ENCODE data around the gene AHDC1. TPM values are rescaled to one million over a fixed set of nuclear protein-coding genes. Genes with fewer than 3 reads are reported as not detected.

The AHDC1 gene
- total and polyA plus RNA-seq, 2 donors (not counting 1 experiment from before 2014, with no cell fraction given): 4.2 to 6.9 TPM

DNA sequence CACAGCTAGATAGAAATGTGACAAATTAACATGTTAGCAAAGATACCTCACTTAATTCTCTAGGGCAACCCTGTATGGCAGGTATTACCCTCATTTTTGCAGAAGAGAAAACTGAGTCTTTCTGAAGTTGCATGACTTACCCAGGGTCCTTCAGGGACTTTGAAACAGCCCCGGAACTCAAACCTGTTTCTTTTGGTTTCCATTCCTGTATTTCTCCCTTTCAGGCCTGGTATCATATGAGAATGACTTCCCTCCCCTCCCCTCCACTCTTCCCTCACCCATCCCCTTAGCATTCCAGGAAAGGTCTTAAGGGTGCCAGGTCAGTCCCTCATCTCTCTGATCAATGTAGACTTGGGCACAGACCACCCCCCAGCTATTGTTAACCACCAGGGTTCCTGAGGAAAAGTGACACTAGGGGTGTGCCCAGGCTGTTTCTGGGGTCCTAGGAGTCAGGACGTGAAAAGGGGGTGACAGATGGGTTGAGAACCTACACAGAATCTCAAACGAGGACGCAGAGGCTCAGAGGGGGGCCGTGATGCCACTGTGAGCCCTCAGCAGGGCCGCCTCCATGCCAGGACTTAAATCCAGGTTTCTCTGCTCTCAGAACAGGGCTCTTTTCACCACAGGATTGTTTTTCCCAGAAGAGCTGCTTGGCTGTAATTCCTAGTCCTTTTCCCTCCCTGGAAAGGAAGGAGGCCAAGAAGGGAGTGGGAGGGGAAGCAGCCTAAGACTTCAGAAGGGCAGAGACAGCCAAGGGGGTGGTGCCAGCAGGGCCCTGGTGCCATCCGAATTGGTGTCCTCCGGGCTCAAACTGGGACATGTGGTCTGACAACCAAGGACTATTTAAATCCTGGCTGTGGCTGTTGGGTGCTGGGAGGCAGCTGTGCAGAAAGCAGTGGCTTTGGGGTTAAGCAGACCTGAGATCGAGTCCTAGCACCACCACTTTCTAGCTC lies 111.9 kb downstream of the AHDC1 start:
- no peaks in the 10 kb centered on the region for H3K9me3 ChIP-seq (ENCODE audit: control insufficient read depth, insufficient read depth, low read depth, low read length)
- no peak overlapping the region for H3K4me3 ChIP-seq (replicated peaks in 1 of 4; ENCODE audit: control extremely low read depth in 1 of 4, insufficient read depth in 1 of 4, low read depth in 3 of 4, low read length in 4 of 4)
- no peaks in the 10 kb centered on the region for H3K27me3 ChIP-seq (ENCODE audit: control insufficient read depth, insufficient read depth, low read length)
- TF ChIP-seq, protein P1, sequence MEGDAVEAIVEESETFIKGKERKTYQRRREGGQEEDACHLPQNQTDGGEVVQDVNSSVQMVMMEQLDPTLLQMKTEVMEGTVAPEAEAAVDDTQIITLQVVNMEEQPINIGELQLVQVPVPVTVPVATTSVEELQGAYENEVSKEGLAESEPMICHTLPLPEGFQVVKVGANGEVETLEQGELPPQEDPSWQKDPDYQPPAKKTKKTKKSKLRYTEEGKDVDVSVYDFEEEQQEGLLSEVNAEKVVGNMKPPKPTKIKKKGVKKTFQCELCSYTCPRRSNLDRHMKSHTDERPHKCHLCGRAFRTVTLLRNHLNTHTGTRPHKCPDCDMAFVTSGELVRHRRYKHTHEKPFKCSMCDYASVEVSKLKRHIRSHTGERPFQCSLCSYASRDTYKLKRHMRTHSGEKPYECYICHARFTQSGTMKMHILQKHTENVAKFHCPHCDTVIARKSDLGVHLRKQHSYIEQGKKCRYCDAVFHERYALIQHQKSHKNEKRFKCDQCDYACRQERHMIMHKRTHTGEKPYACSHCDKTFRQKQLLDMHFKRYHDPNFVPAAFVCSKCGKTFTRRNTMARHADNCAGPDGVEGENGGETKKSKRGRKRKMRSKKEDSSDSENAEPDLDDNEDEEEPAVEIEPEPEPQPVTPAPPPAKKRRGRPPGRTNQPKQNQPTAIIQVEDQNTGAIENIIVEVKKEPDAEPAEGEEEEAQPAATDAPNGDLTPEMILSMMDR (conservative IDR thresholded peaks at IDR 0.05 in 1 of 2, IDR thresholded peaks at IDR 0.05 in 1 of 2; ENCODE audit: low read depth in 1 of 2, low read length in 2 of 2): no peak
- no peak for TF ChIP-seq EZH2 (IDR thresholded peaks at IDR 0.05; ENCODE audit: low read length, missing control alignments)
- H2AFZ ChIP-seq (ENCODE audit: low read length): peak overlapping the region; percentile 76
- peak; percentile 19 to 40 for DNase-seq (ENCODE audit: low read depth in 2 of 2)
- H3K4me1 ChIP-seq (ENCODE audit: control insufficient read depth, extremely low read depth, insufficient read depth, low read length): peaks cover 4% of the 10 kb centered on the region
- H3K27ac ChIP-seq (ENCODE audit: insufficient read depth, low read length): no peak overlapping the region
- no peaks in the 10 kb centered on the region for H4K20me1 ChIP-seq (ENCODE audit: control insufficient read depth, extremely low read depth, insufficient read depth, low read length)
- H3K79me2 ChIP-seq (ENCODE audit: control insufficient read depth, insufficient read depth, low read length): peaks cover 24% of the 10 kb centered on the region
- H3K9ac ChIP-seq (ENCODE audit: insufficient read depth, low read length): no peak overlapping the region
- H3K36me3 ChIP-seq (ENCODE audit: control insufficient read depth, insufficient read depth, low read length): no peaks in the 10 kb centered on the region
- no peak overlapping the region for H3K4me2 ChIP-seq (ENCODE audit: extremely low read depth, insufficient read depth, low read length)

- peak within 1 kb of the TSS; percentile 97 for H3K4me2 ChIP-seq (ENCODE audit: extremely low read depth, insufficient read depth, low read length)
- peaks cover 6% of the 10 kb centered on the region for H3K4me1 ChIP-seq (ENCODE audit: control insufficient read depth, extremely low read depth, insufficient read depth, low read length)
- peaks cover 39% of the 10 kb centered on the region for H3K79me2 ChIP-seq (ENCODE audit: control insufficient read depth, insufficient read depth, low read length)
- peak within 1 kb of the TSS; percentile 99 for H3K27ac ChIP-seq (ENCODE audit: insufficient read depth, low read length)
- TF ChIP-seq, protein P1 (conservative IDR thresholded peaks at IDR 0.05 in 1 of 2, IDR thresholded peaks at IDR 0.05 in 1 of 2; ENCODE audit: low read depth in 1 of 2, low read length in 2 of 2): no peak
- TF ChIP-seq EZH2 (IDR thresholded peaks at IDR 0.05; ENCODE audit: low read length, missing control alignments): no peak
- H3K9ac ChIP-seq (ENCODE audit: insufficient read depth, low read length): peak within 1 kb of the TSS; percentile 95
- H4K20me1 ChIP-seq (ENCODE audit: control insufficient read depth, extremely low read depth, insufficient read depth, low read length): peaks cover 2% of the 10 kb centered on the region
- no peaks in the 10 kb centered on the region for H3K9me3 ChIP-seq (ENCODE audit: control insufficient read depth, insufficient read depth, low read depth, low read length)
- peak within 1 kb of the TSS; percentile 88 to 100 (median 95) for H3K4me3 ChIP-seq (replicated peaks in 1 of 4; ENCODE audit: control extremely low read depth in 1 of 4, insufficient read depth in 1 of 4, low read depth in 3 of 4, low read length in 4 of 4)
- H2AFZ ChIP-seq (ENCODE audit: low read length): peak within 1 kb of the TSS; percentile 81
- no peaks in the 10 kb centered on the region for H3K36me3 ChIP-seq (ENCODE audit: control insufficient read depth, insufficient read depth, low read length)
- H3K27me3 ChIP-seq (ENCODE audit: control insufficient read depth, insufficient read depth, low read length): no peaks in the 10 kb centered on the region
- DNase-seq (ENCODE audit: low read depth in 2 of 2): peak; percentile 95 to 98
Observed at GRCh38 chr1:27489973-27490741, 113.8 kb downstream of the AHDC1 start, which contains the start of gene WASF2. TSS of gene WASF2 (minus strand) at chr1:27490167. CDS start at chr1:27428890, 61,277 bp downstream.

- H3K9me3 ChIP-seq (ENCODE audit: control insufficient read depth, insufficient read depth, low read depth, low read length): no peaks in the 10 kb centered on the region
- peak overlapping the region; percentile 99 for H3K27ac ChIP-seq (ENCODE audit: insufficient read depth, low read length)
- H3K79me2 ChIP-seq (ENCODE audit: control insufficient read depth, insufficient read depth, low read length): peaks cover 46% of the 10 kb centered on the region
- TF ChIP-seq, protein P1 (conservative IDR thresholded peaks at IDR 0.05 in 1 of 2, IDR thresholded peaks at IDR 0.05 in 1 of 2; ENCODE audit: low read depth in 1 of 2, low read length in 2 of 2): no peak
- no peak for TF ChIP-seq EZH2 (IDR thresholded peaks at IDR 0.05; ENCODE audit: low read length, missing control alignments)
- H3K27me3 ChIP-seq (ENCODE audit: control insufficient read depth, insufficient read depth, low read length): no peaks in the 10 kb centered on the region
- H4K20me1 ChIP-seq (ENCODE audit: control insufficient read depth, extremely low read depth, insufficient read depth, low read length): peaks cover 2% of the 10 kb centered on the region
- DNase-seq (ENCODE audit: low read depth in 2 of 2): peak; percentile 40 to 49
- H2AFZ ChIP-seq (ENCODE audit: low read length): no peak overlapping the region
- peak overlapping the region; percentile 88 to 100 (median 95) for H3K4me3 ChIP-seq (replicated peaks in 1 of 4; ENCODE audit: control extremely low read depth in 1 of 4, insufficient read depth in 1 of 4, low read depth in 3 of 4, low read length in 4 of 4)
- H3K4me1 ChIP-seq (ENCODE audit: control insufficient read depth, extremely low read depth, insufficient read depth, low read length): peaks cover 6% of the 10 kb centered on the region
- no peaks in the 10 kb centered on the region for H3K36me3 ChIP-seq (ENCODE audit: control insufficient read depth, insufficient read depth, low read length)
- peak overlapping the region; percentile 95 for H3K9ac ChIP-seq (ENCODE audit: insufficient read depth, low read length)
- peak overlapping the region; percentile 97 for H3K4me2 ChIP-seq (ENCODE audit: extremely low read depth, insufficient read depth, low read length)
Observed at GRCh38 chr1:27489501-27489972, 114.4 kb downstream of the AHDC1 start.

All from fibroblast of lung (primary cell).